ENCODE data around the gene FOSL1. TPM values are rescaled to one million over a fixed set of nuclear protein-coding genes. Genes with fewer than 3 reads are reported as not detected.

Gene FOSL1
- total and polyA plus RNA-seq, 4 donors, result 0.17 to 0.20 TPM; not detected in 2

DNA sequence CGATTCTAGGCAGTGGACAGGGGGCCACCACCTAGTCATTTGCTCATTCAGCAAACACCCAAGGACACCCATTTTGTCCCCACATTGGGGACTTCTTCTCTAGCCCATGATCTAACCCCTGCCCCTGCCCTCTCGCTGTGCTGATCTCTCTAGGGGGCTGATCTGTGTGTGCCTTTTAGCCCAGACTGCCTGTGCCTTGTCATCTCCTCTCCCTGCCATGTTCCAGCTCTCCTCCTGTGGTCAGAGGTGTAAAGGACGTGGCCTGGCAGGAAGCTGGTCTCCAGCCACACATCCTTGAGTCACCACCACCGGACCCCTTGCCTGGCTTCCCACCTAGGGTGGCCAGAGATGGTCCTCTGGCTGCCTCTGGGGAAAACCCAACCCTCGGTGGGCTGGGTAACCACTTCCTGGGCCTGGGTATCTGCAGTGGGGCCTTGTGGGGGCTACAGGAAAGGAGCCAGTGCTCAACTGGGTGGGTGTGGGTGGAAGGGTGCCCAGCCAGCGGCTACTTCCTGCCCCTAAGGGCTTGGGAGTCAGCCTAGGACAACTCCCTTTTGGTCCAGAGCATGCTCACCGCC lies 19.3 kb downstream of the FOSL1 start (continued):
- TF ChIP-seq REST (IDR thresholded peaks at IDR 0.05), result no peak
- TF ChIP-seq SP1 (IDR thresholded peaks at IDR 0.05), result no peak

- WGBS, result 78% methylated on average over 7 of the region's 7 CpGs
- Histone ChIP-seq H3K4me1 (ENCODE audit: control insufficient read depth in 4 of 4, insufficient read depth in 4 of 4, low read length in 3 of 4) (peaks cover 0 to 6% (median 0%) of the 10 kb centered on the region in 4 donors), H3K4me3 (ENCODE audit: low read depth in 1 of 3, low read length in 3 of 3) (peak overlapping the region in 1 of 3 donors; percentile 6), H3K27ac (ENCODE audit: low read depth in 1 of 2, low read length in 2 of 2) (no peak overlapping the region), H3K9ac (ENCODE audit: low read depth in 1 of 2, low read length in 2 of 2) (no peak overlapping the region), H3K27me3 (ENCODE audit: control insufficient read depth in 4 of 4, insufficient read depth in 4 of 4, low read length in 3 of 4) (no peaks in the 10 kb centered on the region), H3K9me3 (ENCODE audit: control insufficient read depth in 4 of 4, low read length in 3 of 4) (no peaks in the 10 kb centered on the region), H3K36me3 (ENCODE audit: control insufficient read depth in 4 of 4, insufficient read depth in 3 of 4, low read depth in 1 of 4, low read length in 3 of 4) (peaks cover 2 to 11% (median 3%) of the 10 kb centered on the region in 4 donors)
- DNase-seq (ENCODE audit: low spot score), result no peak
- TF ChIP-seq RXRA (IDR thresholded peaks at IDR 0.05), result no peak
- no peak for TF ChIP-seq EGR1 (IDR thresholded peaks at IDR 0.05; ENCODE audit: low read depth in 2 of 2)
- no peak for TF ChIP-seq GABPA (IDR thresholded peaks at IDR 0.05 in 1 of 2, conservative IDR thresholded peaks at IDR 0.05 in 1 of 2)
- no peak for TF ChIP-seq ATF3 (IDR thresholded peaks at IDR 0.05)
- no peak for TF ChIP-seq FOXA2 (IDR thresholded peaks at IDR 0.05)
- TF ChIP-seq YY1 (IDR thresholded peaks at IDR 0.05), result no peak
These were observed 20.2 kb downstream of the FOSL1 start for GRCh38 chr11:65880027-65880426.

- H3K9ac ChIP-seq (ENCODE audit: low read depth in 1 of 2, low read length in 2 of 2), result no peak within 1 kb of the TSS
- no peaks in the 10 kb centered on the region for H3K27me3 ChIP-seq (ENCODE audit: control insufficient read depth in 4 of 4, insufficient read depth in 4 of 4, low read length in 3 of 4)
- H3K27ac ChIP-seq (ENCODE audit: low read depth in 1 of 2, low read length in 2 of 2), result no peak within 1 kb of the TSS
- peaks cover 0 to 3% (median 0%) of the 10 kb centered on the region in 4 donors for H3K4me1 ChIP-seq (ENCODE audit: control insufficient read depth in 4 of 4, insufficient read depth in 4 of 4, low read length in 3 of 4)
- no peaks in the 10 kb centered on the region for H3K9me3 ChIP-seq (ENCODE audit: control insufficient read depth in 4 of 4, low read length in 3 of 4)
- WGBS, result 59% methylated on average over 7 of the region's 7 CpGs
- peaks cover 2 to 11% (median 3%) of the 10 kb centered on the region in 4 donors for H3K36me3 ChIP-seq (ENCODE audit: control insufficient read depth in 4 of 4, insufficient read depth in 3 of 4, low read depth in 1 of 4, low read length in 3 of 4)
- TF ChIP-seq NR2F2 (IDR thresholded peaks at IDR 0.05) (no peak), EGR1 (IDR thresholded peaks at IDR 0.05; ENCODE audit: low read depth in 2 of 2) (no peak), TAF1 (conservative IDR thresholded peaks at IDR 0.05) (no peak), SP1 (IDR thresholded peaks at IDR 0.05) (no peak), ATF3 (IDR thresholded peaks at IDR 0.05) (no peak), HNF4G (IDR thresholded peaks at IDR 0.05) (no peak), FOXA2 (IDR thresholded peaks at IDR 0.05) (no peak), RXRA (IDR thresholded peaks at IDR 0.05) (no peak), REST (IDR thresholded peaks at IDR 0.05) (no peak), RAD21 (IDR thresholded peaks at IDR 0.05) (no peak), GABPA (IDR thresholded peaks at IDR 0.05 in 1 of 2, conservative IDR thresholded peaks at IDR 0.05 in 1 of 2) (no peak)
- TF ChIP-seq, protein P1, sequence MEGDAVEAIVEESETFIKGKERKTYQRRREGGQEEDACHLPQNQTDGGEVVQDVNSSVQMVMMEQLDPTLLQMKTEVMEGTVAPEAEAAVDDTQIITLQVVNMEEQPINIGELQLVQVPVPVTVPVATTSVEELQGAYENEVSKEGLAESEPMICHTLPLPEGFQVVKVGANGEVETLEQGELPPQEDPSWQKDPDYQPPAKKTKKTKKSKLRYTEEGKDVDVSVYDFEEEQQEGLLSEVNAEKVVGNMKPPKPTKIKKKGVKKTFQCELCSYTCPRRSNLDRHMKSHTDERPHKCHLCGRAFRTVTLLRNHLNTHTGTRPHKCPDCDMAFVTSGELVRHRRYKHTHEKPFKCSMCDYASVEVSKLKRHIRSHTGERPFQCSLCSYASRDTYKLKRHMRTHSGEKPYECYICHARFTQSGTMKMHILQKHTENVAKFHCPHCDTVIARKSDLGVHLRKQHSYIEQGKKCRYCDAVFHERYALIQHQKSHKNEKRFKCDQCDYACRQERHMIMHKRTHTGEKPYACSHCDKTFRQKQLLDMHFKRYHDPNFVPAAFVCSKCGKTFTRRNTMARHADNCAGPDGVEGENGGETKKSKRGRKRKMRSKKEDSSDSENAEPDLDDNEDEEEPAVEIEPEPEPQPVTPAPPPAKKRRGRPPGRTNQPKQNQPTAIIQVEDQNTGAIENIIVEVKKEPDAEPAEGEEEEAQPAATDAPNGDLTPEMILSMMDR (IDR thresholded peaks at IDR 0.05; ENCODE audit: low read depth, low read length, missing input control), result no peak
- TF ChIP-seq, protein P2, sequence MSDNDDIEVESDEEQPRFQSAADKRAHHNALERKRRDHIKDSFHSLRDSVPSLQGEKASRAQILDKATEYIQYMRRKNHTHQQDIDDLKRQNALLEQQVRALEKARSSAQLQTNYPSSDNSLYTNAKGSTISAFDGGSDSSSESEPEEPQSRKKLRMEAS (IDR thresholded peaks at IDR 0.05), result no peak
- DNase-seq (ENCODE audit: low spot score), result no peak
- peak within 1 kb of the TSS in 1 of 3 donors; percentile 6 for H3K4me3 ChIP-seq (ENCODE audit: low read depth in 1 of 3, low read length in 3 of 3)
These were observed 20.6 kb downstream of the FOSL1 start, which contains the start of gene CTSW for GRCh38 chr11:65879617-65880016. Gene CTSW (plus strand): TSS chr11:65879837. CDS start chr11:65879855, 18 bp downstream.

Data from liver (tissue), 9 donors.